HG02981 (cell line): ENCODE data around the gene IQCK.

ENCODE experiments used
- ATAC-seq: cut with Tn5 transposase; IDR thresholded peaks from one replicate; pipeline ENCODE4 v1.9.1; 2021; ENCODE audit warnings: mild to moderate bottlenecking, moderate library complexity; ENCODE audit not compliant: unreplicated experiment

IQCK gene

DNA sequence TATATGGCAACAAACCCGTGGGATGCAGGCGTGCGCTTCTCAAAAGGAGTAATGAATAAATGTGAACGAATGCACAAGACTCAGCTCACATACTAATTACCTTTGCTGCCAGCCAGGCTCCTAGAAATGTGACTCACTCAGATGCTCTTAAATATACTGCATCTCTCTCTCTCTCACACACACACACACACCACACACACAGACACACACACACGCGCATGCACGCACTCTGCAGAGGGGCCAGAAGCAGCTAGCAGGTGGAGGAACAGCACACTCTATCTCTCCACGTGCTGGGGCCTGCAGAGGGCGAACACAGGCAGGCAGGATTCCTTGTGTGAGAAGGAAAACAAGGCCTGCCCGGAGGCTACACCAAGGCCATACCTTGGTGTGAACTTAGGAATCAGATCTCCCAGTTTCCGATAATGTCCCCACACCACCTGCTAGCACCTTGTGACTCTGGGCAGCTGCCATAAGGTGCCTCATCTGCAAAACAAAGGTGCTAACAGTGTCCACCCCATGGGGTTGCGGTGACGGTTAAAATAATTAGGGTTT, 161.2 kb downstream of the IQCK start:
- no peak for ATAC-seq

DNA sequence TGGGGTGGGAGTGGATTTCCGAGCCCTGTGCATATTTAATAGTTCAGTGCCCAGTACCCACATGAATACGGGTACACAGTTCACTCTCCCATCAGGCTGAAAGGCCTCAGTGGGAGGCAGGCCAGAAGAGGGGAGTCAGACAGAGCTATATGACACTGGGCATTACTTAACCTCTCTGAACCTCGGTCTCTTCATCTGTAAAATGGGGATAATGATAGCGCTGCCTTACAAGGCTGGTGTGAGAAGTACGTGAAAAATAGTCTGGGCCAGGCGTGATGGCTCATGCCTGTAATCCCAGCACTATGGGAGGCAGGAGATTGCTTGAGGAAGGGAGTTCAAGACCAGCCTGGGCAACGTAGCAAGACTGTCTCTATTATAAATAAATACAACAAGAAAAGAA, 163.0 kb downstream of the IQCK start:
- ATAC-seq = no peak

DNA sequence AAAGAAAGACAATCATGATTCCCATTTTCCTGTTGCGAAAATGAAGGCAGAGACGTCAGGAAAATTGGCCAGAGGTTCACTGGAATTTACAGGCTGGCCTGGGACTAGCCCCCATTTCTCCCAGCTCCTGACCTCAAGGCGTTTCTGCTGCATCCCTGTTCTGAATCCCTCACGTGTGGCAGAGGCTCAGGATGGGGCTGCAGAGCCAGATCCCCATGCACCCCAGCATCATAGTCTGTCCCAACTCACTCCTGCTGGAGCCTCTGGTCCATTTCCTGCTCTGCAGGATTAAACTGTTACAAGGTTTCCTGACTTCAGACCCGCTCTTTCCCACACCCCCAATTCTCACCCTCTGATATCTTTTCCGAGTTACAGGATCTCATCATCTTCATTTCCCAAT, 163.7 kb downstream of the IQCK start:
- no peak for ATAC-seq

DNA sequence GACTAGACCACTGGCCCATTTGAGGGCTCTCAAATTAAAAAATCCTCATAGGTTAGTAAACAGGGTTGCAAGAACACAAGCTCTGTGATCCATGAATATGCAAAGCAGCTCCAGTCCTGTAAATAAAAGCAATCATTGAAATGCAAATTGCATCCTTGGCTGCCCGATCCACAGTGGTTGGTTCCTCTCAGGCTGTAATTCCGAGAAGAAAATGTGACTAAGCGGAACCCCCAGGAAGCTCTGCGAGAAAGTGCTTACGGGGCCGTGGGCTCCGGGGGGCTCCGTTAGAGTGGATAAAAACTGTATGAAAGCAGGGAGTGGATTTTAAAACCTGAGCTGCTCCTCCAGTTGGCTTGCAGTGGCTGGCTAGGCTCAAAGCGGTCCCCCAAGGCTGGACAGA, 164.1 kb downstream of the IQCK start:
- no peak for ATAC-seq

DNA sequence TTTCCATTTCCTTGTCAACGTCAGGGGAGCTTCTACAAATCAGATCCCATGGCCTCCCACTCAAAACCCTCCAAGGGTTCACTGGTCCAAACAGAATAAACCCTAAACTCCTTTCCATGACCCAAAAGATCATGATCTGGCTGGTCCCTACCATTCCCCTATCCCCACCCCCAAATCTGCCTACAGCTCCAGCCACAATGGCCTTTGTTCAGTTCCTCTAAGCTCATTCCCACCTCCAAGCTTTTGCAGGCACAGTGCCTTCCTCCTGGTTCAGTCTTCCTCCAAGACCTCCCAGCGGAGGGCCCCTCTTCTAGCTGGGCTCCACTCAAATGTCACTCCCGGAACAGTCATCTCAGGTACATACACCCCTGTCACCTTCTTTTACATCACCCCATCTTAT, 164.6 kb downstream of the IQCK start:
- ATAC-seq = no peak

DNA sequence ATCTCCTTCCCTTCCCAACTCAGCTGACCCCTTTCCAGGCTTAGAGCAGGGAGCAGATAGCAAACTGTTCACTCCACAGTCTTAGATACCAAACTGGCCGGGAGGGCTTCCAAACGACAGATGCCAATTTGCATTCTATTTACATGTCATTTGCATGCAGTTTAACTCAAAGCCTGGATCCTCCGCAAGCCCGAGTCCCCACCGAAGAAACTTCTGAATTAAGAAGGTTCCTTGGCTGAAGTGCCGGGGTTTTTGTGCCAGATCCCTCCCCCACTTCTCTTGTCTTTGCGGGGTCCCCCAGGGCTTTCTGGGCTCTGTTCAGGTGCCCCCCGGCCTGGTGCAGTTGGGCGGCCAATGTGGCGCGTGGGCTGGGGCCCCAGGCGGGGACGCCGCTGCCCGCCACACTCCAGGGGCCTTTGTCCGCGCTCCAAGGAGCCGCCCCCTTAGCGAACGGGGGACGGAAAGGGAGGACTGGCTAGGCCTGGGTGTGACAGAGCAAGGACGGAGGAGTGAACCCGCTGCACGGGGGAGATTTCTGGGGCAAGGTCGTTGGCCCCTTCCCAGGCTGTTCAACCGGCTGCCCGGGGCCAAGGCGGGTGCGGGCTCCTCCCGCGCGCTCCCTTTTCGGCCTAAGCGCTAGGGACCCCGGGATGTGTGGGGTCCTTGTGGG, 165.4 kb downstream of the IQCK start:
- ATAC-seq = no peak

DNA sequence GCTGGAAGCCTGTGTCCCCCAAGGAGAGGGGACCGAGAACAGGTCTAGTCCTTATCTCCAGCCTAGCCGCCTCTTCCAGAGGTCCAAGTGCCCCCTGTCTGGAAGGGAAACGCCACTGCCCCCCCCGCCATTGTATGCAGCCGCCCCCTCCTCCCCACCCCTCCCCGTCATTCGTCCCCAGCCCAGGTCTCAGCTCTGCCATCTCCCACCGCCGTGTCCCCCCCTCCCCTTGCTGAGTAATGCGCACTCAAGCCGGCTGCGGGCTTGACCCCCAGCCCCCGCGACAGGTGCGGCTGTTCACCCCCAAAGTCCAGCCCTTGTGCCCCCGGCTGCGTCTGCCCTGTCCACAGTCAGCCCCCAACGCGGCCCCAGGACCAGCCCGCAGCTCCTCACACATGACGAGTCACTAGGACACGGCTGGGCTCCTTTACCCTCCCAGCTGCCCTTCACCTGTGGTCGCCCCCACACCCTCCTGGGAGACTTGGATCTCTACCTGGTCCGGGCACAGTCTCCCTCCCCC, 166.0 kb downstream of the IQCK start:
- ATAC-seq = no peak

DNA sequence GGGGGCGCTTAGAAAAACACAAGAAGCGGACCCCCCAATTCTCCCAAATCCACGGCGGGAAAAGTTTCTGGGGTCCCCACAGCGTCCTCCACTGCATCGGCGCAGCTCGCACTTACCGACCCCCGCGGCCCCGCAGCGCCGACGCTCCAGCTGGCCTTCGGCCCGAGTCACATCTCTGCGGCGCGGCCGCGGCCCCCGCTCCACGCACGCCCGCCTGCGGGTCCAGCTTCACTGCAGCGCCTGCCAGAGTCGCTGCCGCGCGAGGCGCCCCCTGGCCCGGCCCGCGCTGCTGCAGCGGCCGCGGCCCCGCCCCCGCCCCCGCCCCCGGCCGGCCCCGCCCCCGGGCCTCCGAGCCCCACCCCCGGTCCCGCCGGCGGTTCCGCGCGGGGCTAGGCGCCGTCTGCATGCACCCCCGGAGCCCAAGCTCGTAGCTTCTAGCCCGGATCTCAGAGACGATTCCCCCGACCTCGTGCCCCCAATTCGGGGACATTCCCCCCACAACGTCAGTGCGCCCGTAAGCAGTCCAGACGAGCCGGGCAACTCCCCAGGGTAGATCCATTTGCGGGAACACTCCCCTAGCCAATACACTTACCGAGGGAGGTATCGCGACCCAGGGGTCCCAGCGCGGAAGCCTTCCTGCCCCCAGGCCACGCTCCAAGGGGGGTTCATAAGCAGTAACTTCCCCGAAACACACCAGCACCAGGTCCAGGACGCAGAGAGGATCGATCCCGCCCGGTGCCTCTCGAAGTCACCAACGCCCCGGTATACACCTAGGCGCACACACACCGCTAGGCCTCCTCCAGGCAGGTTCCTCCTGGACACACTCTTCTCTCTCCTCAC, 166.8 kb downstream of the IQCK start, which contains the start of gene GPRC5B:
TSS of gene GPRC5B (minus strand) at position 238 of the 840 bp plus-strand sequence. CDS start 12,003 bp downstream, outside the sequence.
- no peak for ATAC-seq

DNA sequence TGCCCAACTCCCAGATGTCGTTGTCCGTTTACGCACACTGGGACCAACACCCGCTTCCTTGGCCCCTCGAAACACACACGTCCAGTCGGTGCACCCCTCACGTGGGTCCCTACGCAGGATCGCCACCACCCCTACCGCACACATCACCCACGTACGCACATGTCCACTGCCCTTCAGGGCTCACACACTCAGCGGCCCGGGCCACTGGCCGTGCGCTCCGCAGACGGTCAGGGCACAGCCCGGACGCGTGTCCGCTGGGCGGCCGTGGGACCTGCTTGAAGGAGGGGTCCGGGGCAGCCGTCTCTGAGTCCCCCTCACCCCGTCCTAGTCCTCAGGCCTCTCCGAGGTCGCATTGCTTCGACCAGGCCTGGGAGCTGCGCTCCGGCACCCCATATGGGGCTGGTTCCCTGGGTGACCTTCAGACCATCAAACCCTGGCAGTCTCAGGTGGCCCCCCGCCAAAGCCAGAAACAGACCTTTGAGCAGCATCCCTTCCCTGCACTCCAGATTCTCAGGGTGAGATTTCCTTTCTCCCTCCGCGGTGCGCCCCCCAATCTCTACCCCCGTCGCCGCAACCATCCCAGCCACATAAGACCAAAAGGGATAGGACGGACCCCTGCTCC, 167.5 kb downstream of the IQCK start:
- ATAC-seq = no peak

DNA sequence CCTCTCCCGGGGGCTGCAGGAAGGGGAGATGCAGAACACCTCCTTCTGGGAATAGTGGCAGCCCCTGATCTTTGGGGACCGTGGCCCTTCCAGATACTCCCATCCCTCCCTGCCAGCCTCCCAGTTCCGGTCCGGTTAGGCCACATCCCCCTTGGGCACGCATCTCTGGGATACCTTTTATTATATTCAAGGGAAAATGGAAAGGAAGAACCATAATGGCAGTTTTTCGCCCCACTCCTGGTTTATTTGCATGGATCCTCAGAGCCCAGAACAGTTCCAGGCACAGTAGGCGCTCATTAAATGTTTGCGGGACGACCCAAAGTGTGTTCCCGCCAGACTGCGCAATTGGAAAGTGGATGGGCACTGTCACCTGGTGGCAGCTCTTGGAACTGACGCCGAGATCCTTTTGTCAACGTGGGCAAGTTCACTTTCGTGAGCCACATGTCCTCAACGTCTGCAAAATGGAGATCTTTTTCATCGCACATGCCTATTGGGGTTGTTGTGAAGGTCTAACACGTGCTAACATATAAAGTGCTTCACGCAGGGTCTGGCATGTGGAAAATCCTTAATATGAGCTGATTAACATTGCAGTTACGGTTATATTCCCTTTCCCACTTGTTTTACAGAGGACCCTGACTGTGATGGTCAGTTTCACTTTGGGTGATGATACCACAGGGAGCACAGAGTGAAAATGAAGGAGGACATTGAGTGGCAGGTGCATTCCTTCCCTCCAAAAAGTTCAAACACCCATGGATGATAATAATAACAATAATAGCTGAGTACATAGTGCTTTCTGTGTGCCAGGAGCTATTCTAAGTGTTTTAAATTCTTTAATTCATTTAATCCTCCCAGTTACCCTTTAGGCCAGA, 168.2 kb downstream of the IQCK start:
- peak; percentile 60 for ATAC-seq

DNA sequence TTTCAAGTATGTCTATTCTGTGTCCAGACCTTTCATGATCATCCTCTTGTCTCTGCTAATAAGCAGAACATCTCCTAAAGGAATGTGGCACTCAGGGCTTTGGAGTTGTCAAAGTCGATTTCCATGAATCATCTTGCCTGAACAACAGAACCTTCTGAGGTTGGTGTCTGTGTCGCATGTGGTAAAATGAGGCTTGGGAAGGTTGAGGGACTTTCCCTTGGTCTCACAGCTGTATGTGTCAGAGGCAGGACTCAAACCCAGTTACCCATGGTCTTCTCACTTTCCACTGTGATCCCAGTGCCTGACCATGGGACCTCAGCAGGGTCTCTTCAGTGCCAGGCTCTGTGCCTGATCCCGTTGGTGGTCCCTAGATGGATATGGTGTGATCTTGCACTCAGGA, 170.8 kb downstream of the IQCK start:
- ATAC-seq = no peak

DNA sequence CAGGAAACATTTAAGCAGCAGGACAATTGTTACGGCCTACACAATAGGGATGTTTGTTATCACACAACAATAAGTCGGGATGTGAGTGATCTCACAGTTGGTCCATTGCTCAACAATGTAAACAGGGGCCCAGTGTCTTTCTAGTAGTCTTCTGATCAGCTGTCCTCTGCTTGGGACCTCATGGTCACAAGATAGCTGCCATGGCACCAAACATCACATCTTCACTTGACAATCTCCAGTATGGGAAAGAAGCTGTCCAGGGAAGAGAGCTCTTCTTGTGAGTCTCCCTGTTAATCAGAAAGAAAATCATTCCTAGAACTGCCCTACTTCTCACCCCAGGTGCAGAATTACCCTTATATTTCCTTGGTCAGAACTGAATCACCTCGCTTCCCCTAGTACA, 172.8 kb downstream of the IQCK start:
- ATAC-seq = no peak

DNA sequence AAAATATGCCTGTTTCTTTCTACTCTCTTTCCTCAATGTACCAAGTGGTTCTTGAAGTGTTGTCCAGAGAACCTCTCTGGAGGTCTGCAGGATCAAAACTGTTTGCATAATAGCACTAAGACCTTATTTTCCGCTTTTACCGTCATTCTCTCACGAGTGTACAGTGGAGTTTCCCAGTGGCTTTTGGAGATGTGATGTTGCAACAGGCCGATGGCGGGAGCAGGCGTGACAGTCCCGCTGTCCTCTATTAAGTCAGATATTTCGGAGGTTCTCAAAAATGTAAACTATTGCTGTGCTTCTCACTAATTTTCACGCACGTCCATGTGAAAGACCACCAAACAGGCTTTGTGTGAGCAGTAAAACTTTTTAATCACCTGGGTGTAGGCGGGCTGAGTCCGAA, 174.8 kb downstream of the IQCK start:
- no peak for ATAC-seq

DNA sequence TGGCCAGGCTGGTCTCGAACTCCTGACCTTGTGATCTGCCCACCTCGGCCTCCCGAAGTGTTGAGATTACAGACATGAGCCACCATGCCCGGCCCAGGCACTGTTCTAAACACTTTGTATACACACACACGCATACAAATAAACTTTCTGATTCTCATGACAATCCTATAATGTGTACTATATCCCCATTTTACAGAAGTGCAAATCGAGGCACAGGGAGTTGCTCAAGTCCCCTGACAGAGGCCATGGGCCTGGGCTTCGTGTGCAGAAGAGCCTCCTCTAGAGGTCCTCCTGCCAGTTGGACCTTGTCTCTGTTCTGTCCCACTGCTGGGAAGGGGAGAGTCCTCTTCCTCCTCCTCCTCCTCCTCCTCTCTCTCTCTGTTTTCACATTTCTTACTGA, 176.5 kb downstream of the IQCK start:
- no peak for ATAC-seq

DNA sequence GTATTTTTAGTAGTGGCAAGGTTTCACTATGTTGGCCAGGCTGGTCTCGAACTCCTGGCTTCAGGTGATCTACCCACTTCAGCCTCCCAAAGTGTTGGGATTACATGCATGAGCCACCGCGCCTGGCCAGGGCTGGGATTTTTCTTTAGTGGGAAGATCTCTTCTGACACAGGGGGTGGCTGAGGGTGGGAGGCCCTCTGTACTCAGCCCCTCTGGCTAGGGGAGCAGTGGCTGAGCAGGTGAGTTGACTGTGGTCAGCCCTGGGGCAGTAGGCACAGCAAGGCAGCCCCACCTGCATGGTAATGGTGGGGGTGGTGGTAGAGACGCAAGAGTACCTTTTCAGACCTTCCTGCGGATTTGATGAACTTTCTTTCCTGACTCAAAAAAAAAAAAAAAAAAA, 178.9 kb downstream of the IQCK start:
- no peak for ATAC-seq

DNA sequence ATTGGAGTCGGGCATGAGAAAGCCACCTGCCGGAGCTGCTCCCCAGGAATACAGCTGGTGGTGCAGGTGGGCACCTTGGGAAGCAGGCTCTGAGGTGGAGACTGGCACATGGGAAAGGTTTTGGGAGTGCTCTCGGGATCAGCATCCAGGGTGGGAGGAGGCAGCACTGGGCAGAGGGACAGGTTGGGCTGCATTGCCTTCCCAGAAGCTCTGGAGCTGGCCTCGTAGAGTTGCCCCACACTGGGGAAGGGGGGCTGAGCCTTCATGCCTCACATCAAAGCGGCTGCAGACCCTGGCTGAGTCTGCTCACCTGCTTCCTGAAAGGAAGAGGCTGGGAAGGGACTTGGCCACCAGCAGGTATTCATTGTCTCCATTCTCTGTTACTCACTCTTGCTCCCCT, 180.1 kb downstream of the IQCK start:
- ATAC-seq = no peak

DNA sequence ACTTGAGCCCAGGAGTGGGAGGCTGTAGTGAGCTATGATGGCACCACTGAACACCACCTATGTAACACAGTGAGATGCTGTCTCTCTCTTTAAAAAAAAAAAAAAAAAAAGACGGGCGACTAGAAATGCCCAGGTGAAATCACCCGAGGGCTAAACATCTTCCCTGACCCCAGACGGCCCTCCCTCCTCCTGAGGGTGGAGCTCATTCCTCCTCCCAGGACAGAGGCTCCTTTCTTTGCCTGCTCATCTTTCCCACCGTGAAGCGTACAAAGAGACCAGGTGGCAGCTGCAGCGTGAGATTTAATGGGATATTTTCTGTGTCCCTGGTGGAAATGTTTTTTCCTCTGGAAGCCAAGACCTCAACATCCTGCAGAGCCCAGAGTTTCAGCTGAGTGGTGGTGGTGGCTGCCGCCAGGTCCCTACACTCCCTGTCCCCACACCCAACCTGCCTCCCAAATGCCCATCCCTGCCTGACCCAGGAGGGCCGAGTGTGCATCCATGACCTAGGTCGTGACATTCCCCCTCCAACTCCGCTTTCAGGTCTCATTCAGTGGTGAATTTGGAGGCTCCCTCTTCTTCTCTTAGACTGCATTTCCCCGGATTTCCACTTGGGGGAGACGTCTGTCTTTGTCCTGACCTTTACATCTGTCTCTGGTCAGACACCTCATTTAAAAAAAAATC, 181.0 kb downstream of the IQCK start:
- no peak for ATAC-seq

DNA sequence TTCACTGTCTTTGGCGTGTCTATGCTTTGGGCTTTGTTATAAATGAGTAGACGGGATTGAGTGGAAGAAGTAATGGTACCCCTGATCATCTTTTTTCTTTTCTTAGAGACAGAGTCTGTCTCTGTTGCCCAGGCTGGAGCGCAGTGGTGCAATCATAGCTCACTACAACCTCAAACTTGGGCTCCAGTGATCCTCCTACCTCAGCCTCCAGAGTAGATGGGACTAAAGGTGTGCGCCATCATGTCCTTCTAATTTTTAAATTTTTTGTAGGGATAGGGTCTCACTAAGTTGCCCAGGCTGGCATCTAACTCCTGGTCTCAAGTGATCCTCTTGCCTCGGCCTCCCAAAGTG, 181.5 kb downstream of the IQCK start:
- no peak for ATAC-seq

DNA sequence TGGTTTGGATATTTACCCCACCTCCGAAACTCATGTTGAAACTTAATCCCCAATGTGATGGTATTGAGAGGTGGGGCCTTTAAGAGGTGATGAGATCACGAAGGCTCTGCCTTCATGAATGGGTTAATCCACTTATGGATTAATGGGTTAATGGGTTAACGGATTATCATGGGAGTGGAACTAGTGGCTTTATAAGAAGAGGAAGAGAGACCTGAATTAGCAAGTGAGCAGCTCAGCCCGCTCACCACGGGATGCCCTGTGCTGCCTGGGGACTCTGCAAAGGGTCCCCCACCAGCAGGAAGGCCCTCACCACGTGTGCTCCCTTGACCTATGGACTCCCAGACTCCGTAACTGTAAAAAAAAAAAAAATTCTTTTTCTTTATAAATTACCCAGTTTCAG, 183.1 kb downstream of the IQCK start:
- no peak for ATAC-seq
